Uterus (tissue), 4 donors: Measurements from ENCODE around the gene CD28. TPM values are rescaled to one million over a fixed set of nuclear protein-coding genes. Genes with fewer than 3 reads are reported as not detected.

Source experiments
- DNase-seq, 2 donors: peaks; one replicate each; pipeline ENCODE4 v3.0.0-alpha.2; 2019 to 2020
- H3K27ac ChIP-seq, 2 donors: fragments of 200-600 bp; sonication (generic); 1 replicate in 1 of 2; 2 replicates in 1 of 2; pipeline ENCODE4 v1.5.1; 2016 to 2018
- H3K27me3 ChIP-seq, 2 donors: fragments of 200-600 bp; sonication (generic); one replicate each; pipeline ENCODE4 v1.5.1; 2018 to 2019; ENCODE audit warnings: control low read depth in 1 of 2
- H3K36me3 ChIP-seq, 2 donors: fragments of 200-600 bp; sonication (generic); one replicate each; pipeline ENCODE4 v1.5.1; 2019; ENCODE audit warnings: control low read depth in 1 of 2
- H3K4me1 ChIP-seq, 2 donors: fragments of 200-600 bp; sonication (generic); one replicate each; pipeline ENCODE4 v1.5.1; 2018 to 2019; ENCODE audit warnings: control low read depth in 1 of 2
- H3K4me3 ChIP-seq, 2 donors: fragments of 200-600 bp; sonication (generic); 1 replicate in 1 of 2; 2 replicates in 1 of 2; pipeline ENCODE4 v1.5.1; 2018 to 2019; ENCODE audit warnings: mild to moderate bottlenecking in 1 of 2
- H3K9me3 ChIP-seq, 2 donors: fragments of 200-600 bp; sonication (generic); one replicate each; pipeline ENCODE4 v1.5.1; 2019; ENCODE audit warnings: control low read depth in 1 of 2
- CTCF ChIP-seq, 4 experiments: fragments of 200-600 bp in 2 of 4; fragments of 450-650 bp in 2 of 4; sonication (generic) in 2 of 4; IDR thresholded peaks; one replicate each; pipeline ENCODE4 v1.5.1; 2016 to 2019; ENCODE audit warnings: antibody characterized with exemption in 4 of 4, mild to moderate bottlenecking in 2 of 4, moderate library complexity in 1 of 4
- POLR2A ChIP-seq, 2 donors: fragments of 450-650 bp; IDR thresholded peaks; one replicate each; pipeline ENCODE4 v1.6.1; 2016; ENCODE audit warnings: antibody characterized with exemption in 2 of 2, mild to moderate bottlenecking in 1 of 2, moderate library complexity in 1 of 2
- intact Hi-C: fragments of 100-400 bp; cut with DNase I; formaldehyde crosslinking; loops from one replicate; pipeline ENCODE4 v1.15.1; 2023; ENCODE audit warnings: low total_unique reads
- total RNA-seq, 4 donors: library from RNA; depleted of rRNA in 3 of 4; stranded (reverse); fragments of >200 nt in 3 of 4; gene quantifications; one replicate each; pipeline versions ENCODE4 v1.1.0 to v1.2.4, GENCODE V29; 2014 to 2023
- donor health status: DM: yes; HTN: yes; CAD: no.

CD28 gene
- total RNA-seq, 4 donors from 2014 or later: 0.49 to 7.4 (median 1.5) TPM; not detected in 1

- intact Hi-C loops: no loop called here
- Histone ChIP-seq H3K36me3 (no peaks in the 10 kb centered on the region), H3K4me1 (no peaks in the 10 kb centered on the region), H3K9me3 (no peaks in the 10 kb centered on the region), H3K27me3 (no peaks in the 10 kb centered on the region), H3K27ac (no peak overlapping the region), H3K4me3 (no peak overlapping the region)
- TF ChIP-seq CTCF (IDR thresholded peaks at IDR 0.05) (no peak), POLR2A (IDR thresholded peaks at IDR 0.05) (no peak)
- DNase-seq: no peak
Measured at GRCh38 chr2:203758841-203759689, 52.6 kb downstream of the CD28 start.

GRCh38 chr2:203759690-203760365, 53.4 kb downstream of the CD28 start:
- no peaks in the 10 kb centered on the region for H3K36me3 ChIP-seq
- no peak overlapping the region for H3K4me3 ChIP-seq
- DNase-seq: no peak
- no peaks in the 10 kb centered on the region for H3K9me3 ChIP-seq
- intact Hi-C loops: no loop called here
- no peaks in the 10 kb centered on the region for H3K27me3 ChIP-seq
- TF ChIP-seq POLR2A (IDR thresholded peaks at IDR 0.05): no peak
- TF ChIP-seq CTCF (IDR thresholded peaks at IDR 0.05): no peak
- no peaks in the 10 kb centered on the region for H3K4me1 ChIP-seq
- H3K27ac ChIP-seq: no peak overlapping the region

- no peaks in the 10 kb centered on the region for H3K9me3 ChIP-seq
- no peak for TF ChIP-seq POLR2A (IDR thresholded peaks at IDR 0.05)
- no peak for TF ChIP-seq CTCF (IDR thresholded peaks at IDR 0.05)
- H3K4me1 ChIP-seq: no peaks in the 10 kb centered on the region
- DNase-seq: no peak
- intact Hi-C loops: no loop called here
- H3K4me3 ChIP-seq: no peak overlapping the region
- H3K27ac ChIP-seq: no peak overlapping the region
- no peaks in the 10 kb centered on the region for H3K27me3 ChIP-seq
- no peaks in the 10 kb centered on the region for H3K36me3 ChIP-seq
Measured at GRCh38 chr2:203761121-203761520, 54.7 kb downstream of the CD28 start.

GRCh38 chr2:203763241-203763937, 57.0 kb downstream of the CD28 start:
- no peak for TF ChIP-seq POLR2A (IDR thresholded peaks at IDR 0.05)
- TF ChIP-seq CTCF (IDR thresholded peaks at IDR 0.05): no peak
- no peaks in the 10 kb centered on the region for H3K36me3 ChIP-seq
- intact Hi-C loops: no loop called here

More at GRCh38 chr2:203763241-203763937, 57.0 kb downstream of the CD28 start:
- no peaks in the 10 kb centered on the region for H3K27me3 ChIP-seq
- no peaks in the 10 kb centered on the region for H3K4me1 ChIP-seq
- no peaks in the 10 kb centered on the region for H3K9me3 ChIP-seq
- H3K4me3 ChIP-seq: no peak overlapping the region
- DNase-seq: no peak
- no peak overlapping the region for H3K27ac ChIP-seq
